ENCODE results near the gene CDKAL1.

GRCh38 chr6:20709451-20709850 lies 175.2 kb downstream of the CDKAL1 start:
- TF ChIP-seq, protein P1, sequence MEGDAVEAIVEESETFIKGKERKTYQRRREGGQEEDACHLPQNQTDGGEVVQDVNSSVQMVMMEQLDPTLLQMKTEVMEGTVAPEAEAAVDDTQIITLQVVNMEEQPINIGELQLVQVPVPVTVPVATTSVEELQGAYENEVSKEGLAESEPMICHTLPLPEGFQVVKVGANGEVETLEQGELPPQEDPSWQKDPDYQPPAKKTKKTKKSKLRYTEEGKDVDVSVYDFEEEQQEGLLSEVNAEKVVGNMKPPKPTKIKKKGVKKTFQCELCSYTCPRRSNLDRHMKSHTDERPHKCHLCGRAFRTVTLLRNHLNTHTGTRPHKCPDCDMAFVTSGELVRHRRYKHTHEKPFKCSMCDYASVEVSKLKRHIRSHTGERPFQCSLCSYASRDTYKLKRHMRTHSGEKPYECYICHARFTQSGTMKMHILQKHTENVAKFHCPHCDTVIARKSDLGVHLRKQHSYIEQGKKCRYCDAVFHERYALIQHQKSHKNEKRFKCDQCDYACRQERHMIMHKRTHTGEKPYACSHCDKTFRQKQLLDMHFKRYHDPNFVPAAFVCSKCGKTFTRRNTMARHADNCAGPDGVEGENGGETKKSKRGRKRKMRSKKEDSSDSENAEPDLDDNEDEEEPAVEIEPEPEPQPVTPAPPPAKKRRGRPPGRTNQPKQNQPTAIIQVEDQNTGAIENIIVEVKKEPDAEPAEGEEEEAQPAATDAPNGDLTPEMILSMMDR (IDR thresholded peaks at IDR 0.05): no peak
- TF ChIP-seq POLR2A (IDR thresholded peaks at IDR 0.05; ENCODE audit: low read depth) (no peak), POLR2AphosphoS5 (IDR thresholded peaks at IDR 0.05) (no peak)

All from esophagus muscularis mucosa (tissue), 3 donors.